Natural killer cell (primary cell): Measurements from ENCODE around the gene TBX5. TPM values are rescaled to one million over a fixed set of nuclear protein-coding genes. Genes with fewer than 3 reads are reported as not detected.

Experiments
- ATAC-seq, 3 donors: fragments of 150-1000 bp in 2 of 3; fragments of 200-7000 bp in 1 of 3; cut with Tn5 transposase; 1 replicate in 1 of 3; 2 replicates in 2 of 3; pipeline ENCODE4 v1.10.0; 2021; ENCODE audit warnings: mild to moderate bottlenecking in 2 of 3, moderate library complexity in 2 of 3
- DNase-seq, 2 donors: peaks; one replicate each; pipeline versions ENCODE4 v3.0.0 to v3.0.0-alpha.2; 2013 to 2021; ENCODE audit warnings: mixed read lengths in 1 of 2
- H3K27ac ChIP-seq: one replicate; pipeline ENCODE4 v1.5.1; 2013; ENCODE audit warnings: mild to moderate bottlenecking, low read length
- H3K27me3 ChIP-seq: one replicate; pipeline ENCODE4 v1.6.1; 2013; ENCODE audit warnings: low read length; ENCODE audit not compliant: control insufficient read depth, insufficient read depth
- H3K36me3 ChIP-seq: one replicate; pipeline ENCODE4 v1.6.1; 2013; ENCODE audit warnings: low read length; ENCODE audit not compliant: control insufficient read depth, insufficient read depth
- H3K4me1 ChIP-seq: one replicate; pipeline ENCODE4 v1.6.1; 2013; ENCODE audit warnings: low read length; ENCODE audit not compliant: control insufficient read depth, insufficient read depth
- H3K4me3 ChIP-seq: one replicate; pipeline ENCODE4 v1.5.1; 2013; ENCODE audit warnings: low read length
- H3K9me3 ChIP-seq: one replicate; pipeline ENCODE4 v1.6.1; 2013; ENCODE audit warnings: low read length; ENCODE audit not compliant: control insufficient read depth, insufficient read depth
- H3K27ac Mint-ChIP-seq, 2 donors: one replicate each; pipeline ENCODE4 v1.8.0; 2022; ENCODE audit warnings: mild to moderate bottlenecking in 2 of 2, mixed read lengths in 2 of 2, moderate library complexity in 1 of 2
- H3K27me3 Mint-ChIP-seq, 2 donors: one replicate each; pipeline ENCODE4 v1.8.0; 2022; ENCODE audit warnings: low read depth in 2 of 2, mixed read lengths in 2 of 2
- H3K36me3 Mint-ChIP-seq: one replicate; pipeline ENCODE4 v1.8.0; 2022; ENCODE audit warnings: mixed read lengths
- H3K4me1 Mint-ChIP-seq, 2 donors: one replicate each; pipeline ENCODE4 v1.8.0; 2022; ENCODE audit warnings: mixed read lengths in 2 of 2
- H3K4me3 Mint-ChIP-seq: one replicate; pipeline ENCODE4 v1.8.0; 2022; ENCODE audit warnings: mild to moderate bottlenecking, moderate library complexity, mixed read lengths
- H3K9me3 Mint-ChIP-seq, 2 donors: one replicate each; pipeline ENCODE4 v1.8.0; 2022; ENCODE audit warnings: mixed read lengths in 2 of 2
- CTCF ChIP-seq: fragments of 200-600 bp; IDR thresholded peaks from one replicate; pipeline ENCODE4 v1.8.0; 2022; ENCODE audit warnings: antibody characterized with exemption
- WGBS: methylation state at CpG from one replicate; pipeline ENCODE4 v1.1.7; 2013; ENCODE audit warnings: missing lambda C conversion rate; ENCODE audit not compliant: insufficient coverage; 5-methylcytosine and 5-hydroxymethylcytosine counted together
- intact Hi-C: fragments of 100-400 bp; cut with micrococcal nuclease; formaldehyde crosslinking; loops from one replicate; pipeline ENCODE4 v1.14.2; 2022
- total RNA-seq, 4 donors: library from RNA; stranded (reverse); fragments of 120-200 nt in 1 of 4; gene quantifications; one replicate each; pipeline versions ENCODE4 v1.2.3 to v1.2.4, GENCODE V29; 2013 to 2022

Gene TBX5
- total RNA-seq, 3 donors from 2014 or later (not counting 1 experiment from before 2014, with no cell fraction given): not detected

- H3K4me1 Mint-ChIP-seq: no peaks in the 10 kb centered on the region
- Histone ChIP-seq H3K4me3 (no peak overlapping the region), H3K27me3 (peaks cover 11% of the 10 kb centered on the region), H3K4me1 (no peaks in the 10 kb centered on the region), H3K36me3 (no peaks in the 10 kb centered on the region), H3K27ac (no peak overlapping the region), H3K9me3 (no peaks in the 10 kb centered on the region)
- intact Hi-C loops: no loop called here
- TF ChIP-seq CTCF: no peak
- peaks cover 54 to 73% of the 10 kb centered on the region in 2 donors for H3K27me3 Mint-ChIP-seq
- no peak overlapping the region for H3K4me3 Mint-ChIP-seq
- WGBS: 3% methylated on average over 19 of the region's 19 CpGs
- DNase-seq (no peak), ATAC-seq (no peak)
- H3K27ac Mint-ChIP-seq: no peak overlapping the region
- peaks cover 4 to 7% of the 10 kb centered on the region in 2 donors for H3K9me3 Mint-ChIP-seq
- no peaks in the 10 kb centered on the region for H3K36me3 Mint-ChIP-seq
Measured at GRCh38 chr12:114439817-114440216, 33.9 kb upstream of the TBX5 start.

GRCh38 chr12:114439261-114439683 is 33.3 kb upstream of the TBX5 start:
- intact Hi-C loops: no loop called here
- H3K27me3 Mint-ChIP-seq: peaks cover 54 to 72% of the 10 kb centered on the region in 2 donors
- no peaks in the 10 kb centered on the region for H3K4me1 Mint-ChIP-seq
- 4% methylated on average over 23 of the region's 25 CpGs for WGBS
- ATAC-seq (no peak), DNase-seq (no peak)
- Histone ChIP-seq H3K4me3 (no peak overlapping the region), H3K27ac (no peak overlapping the region), H3K4me1 (no peaks in the 10 kb centered on the region), H3K36me3 (no peaks in the 10 kb centered on the region), H3K9me3 (no peaks in the 10 kb centered on the region), H3K27me3 (peaks cover 11% of the 10 kb centered on the region)
- no peak overlapping the region for H3K27ac Mint-ChIP-seq
- H3K36me3 Mint-ChIP-seq: no peaks in the 10 kb centered on the region
- peaks cover 4 to 7% of the 10 kb centered on the region in 2 donors for H3K9me3 Mint-ChIP-seq
- no peak overlapping the region for H3K4me3 Mint-ChIP-seq
- TF ChIP-seq CTCF: no peak

GRCh38 chr12:114438635-114439256 is 32.8 kb upstream of the TBX5 start:
- intact Hi-C loops: no loop called here
- H3K4me3 Mint-ChIP-seq: no peak overlapping the region
- H3K27ac ChIP-seq: no peak overlapping the region
- DNase-seq (no peak), ATAC-seq (no peak)
- H3K27ac Mint-ChIP-seq: no peak overlapping the region
- H3K4me1 Mint-ChIP-seq: no peaks in the 10 kb centered on the region
- H3K4me3 ChIP-seq: no peak overlapping the region
- no peaks in the 10 kb centered on the region for H3K36me3 Mint-ChIP-seq
- WGBS: 6% methylated on average over 8 of the region's 8 CpGs
- peaks cover 51 to 73% of the 10 kb centered on the region in 2 donors for H3K27me3 Mint-ChIP-seq
- H3K36me3 ChIP-seq: no peaks in the 10 kb centered on the region
- TF ChIP-seq CTCF: no peak
- H3K27me3 ChIP-seq: peaks cover 11% of the 10 kb centered on the region
- H3K4me1 ChIP-seq: no peaks in the 10 kb centered on the region
- H3K9me3 ChIP-seq: no peaks in the 10 kb centered on the region
- peaks cover 4 to 7% of the 10 kb centered on the region in 2 donors for H3K9me3 Mint-ChIP-seq

GRCh38 chr12:114434341-114434740 is 28.4 kb upstream of the TBX5 start:
- H3K4me1 Mint-ChIP-seq: no peaks in the 10 kb centered on the region
- no peaks in the 10 kb centered on the region for H3K4me1 ChIP-seq
- intact Hi-C loops: no loop called here
- H3K27me3 ChIP-seq: no peaks in the 10 kb centered on the region
- no peak overlapping the region for H3K27ac Mint-ChIP-seq
- no peaks in the 10 kb centered on the region for H3K9me3 ChIP-seq
- no peak overlapping the region for H3K4me3 Mint-ChIP-seq
- ATAC-seq (no peak), DNase-seq (no peak)
- no peak overlapping the region for H3K27ac ChIP-seq
- TF ChIP-seq CTCF: no peak
- H3K36me3 ChIP-seq: no peaks in the 10 kb centered on the region
- H3K36me3 Mint-ChIP-seq: no peaks in the 10 kb centered on the region
- H3K27me3 Mint-ChIP-seq: peaks cover 22 to 34% of the 10 kb centered on the region in 2 donors
- WGBS: 38% methylated on average over 2 of the region's 3 CpGs
- H3K9me3 Mint-ChIP-seq: peaks cover 4 to 9% of the 10 kb centered on the region in 2 donors
- H3K4me3 ChIP-seq: no peak overlapping the region
